Measurements from ENCODE around the gene CALML6. TPM values are rescaled to one million over a fixed set of nuclear protein-coding genes. Genes with fewer than 3 reads are reported as not detected.

The CALML6 gene
- total RNA-seq, 1 experiment from 2014 or later, result 1.5 TPM

GRCh38 chr1:1899266-1899966 lies 15.6 kb upstream of the CALML6 start:
- H3K4me1 ChIP-seq (ENCODE audit: control insufficient read depth, insufficient read depth, low read length), result peaks cover 11% of the 10 kb centered on the region
- BruUV-seq (replicated peaks), result no TSS peak
- H3K36me3 ChIP-seq (ENCODE audit: control insufficient read depth, insufficient read depth, low read length), result no peaks in the 10 kb centered on the region
- in situ Hi-C loops (cut with HindIII; ENCODE audit: low pct_unique_long_range_greater_than_20kb, low sequenced_read_pairs) (no loop called here), intact Hi-C loops (cut with micrococcal nuclease; ENCODE audit: unreplicated experiment) (no loop called here)
- H3K4me3 ChIP-seq (ENCODE audit: low read depth in 2 of 2, low read length in 2 of 2), result no peak overlapping the region
- no peaks in the 10 kb centered on the region for H3K9me3 ChIP-seq (ENCODE audit: control insufficient read depth, insufficient read depth, low read depth, low read length)
- ATAC-seq (no peak), DNase-seq (ENCODE audit: low read depth, low spot score) (no peak)
- TF ChIP-seq, protein P1, sequence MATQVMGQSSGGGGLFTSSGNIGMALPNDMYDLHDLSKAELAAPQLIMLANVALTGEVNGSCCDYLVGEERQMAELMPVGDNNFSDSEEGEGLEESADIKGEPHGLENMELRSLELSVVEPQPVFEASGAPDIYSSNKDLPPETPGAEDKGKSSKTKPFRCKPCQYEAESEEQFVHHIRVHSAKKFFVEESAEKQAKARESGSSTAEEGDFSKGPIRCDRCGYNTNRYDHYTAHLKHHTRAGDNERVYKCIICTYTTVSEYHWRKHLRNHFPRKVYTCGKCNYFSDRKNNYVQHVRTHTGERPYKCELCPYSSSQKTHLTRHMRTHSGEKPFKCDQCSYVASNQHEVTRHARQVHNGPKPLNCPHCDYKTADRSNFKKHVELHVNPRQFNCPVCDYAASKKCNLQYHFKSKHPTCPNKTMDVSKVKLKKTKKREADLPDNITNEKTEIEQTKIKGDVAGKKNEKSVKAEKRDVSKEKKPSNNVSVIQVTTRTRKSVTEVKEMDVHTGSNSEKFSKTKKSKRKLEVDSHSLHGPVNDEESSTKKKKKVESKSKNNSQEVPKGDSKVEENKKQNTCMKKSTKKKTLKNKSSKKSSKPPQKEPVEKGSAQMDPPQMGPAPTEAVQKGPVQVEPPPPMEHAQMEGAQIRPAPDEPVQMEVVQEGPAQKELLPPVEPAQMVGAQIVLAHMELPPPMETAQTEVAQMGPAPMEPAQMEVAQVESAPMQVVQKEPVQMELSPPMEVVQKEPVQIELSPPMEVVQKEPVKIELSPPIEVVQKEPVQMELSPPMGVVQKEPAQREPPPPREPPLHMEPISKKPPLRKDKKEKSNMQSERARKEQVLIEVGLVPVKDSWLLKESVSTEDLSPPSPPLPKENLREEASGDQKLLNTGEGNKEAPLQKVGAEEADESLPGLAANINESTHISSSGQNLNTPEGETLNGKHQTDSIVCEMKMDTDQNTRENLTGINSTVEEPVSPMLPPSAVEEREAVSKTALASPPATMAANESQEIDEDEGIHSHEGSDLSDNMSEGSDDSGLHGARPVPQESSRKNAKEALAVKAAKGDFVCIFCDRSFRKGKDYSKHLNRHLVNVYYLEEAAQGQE (IDR thresholded peaks at IDR 0.05; ENCODE audit: insufficient read depth in 1 of 2, low read depth in 2 of 2, low read length in 1 of 2), result no peak
- TF ChIP-seq CTCF (IDR thresholded peaks at IDR 0.05), result no peak; the same call in 1 of the 2 replicates
- no peak for TF ChIP-seq TCF7L2 (IDR thresholded peaks at IDR 0.05; ENCODE audit: low read depth, low read length)
- TF ChIP-seq SIN3A (IDR thresholded peaks at IDR 0.05; ENCODE audit: borderline replicate concordance, insufficient read depth, low read depth, low read length), result no peak
- ChIA-PET CTCF (no interaction called here), POLR2A (interaction anchor here (0.5 to 0.6 kb wide), 2 partner anchors 9 to 132 kb away, joined by 3 to 9 read pairs; no protein-coding TSS in a partner anchor)
- H3K27me3 ChIP-seq (ENCODE audit: control insufficient read depth, insufficient read depth, low read length), result no peaks in the 10 kb centered on the region
- H3K27ac ChIP-seq (ENCODE audit: low read length), result no peak overlapping the region

GRCh38 chr1:1899967-1900327 lies 15.1 kb upstream of the CALML6 start:
- no peak overlapping the region for H3K4me3 ChIP-seq (ENCODE audit: low read depth in 2 of 2, low read length in 2 of 2)
- no peaks in the 10 kb centered on the region for H3K27me3 ChIP-seq (ENCODE audit: control insufficient read depth, insufficient read depth, low read length)
- no peak for DNase-seq (ENCODE audit: low read depth, low spot score)
- H3K27ac ChIP-seq (ENCODE audit: low read length), result no peak overlapping the region
- no peak for ATAC-seq
- ChIA-PET POLR2A (interaction anchor here (0.6 kb wide), 1 partner anchor 9 kb away, joined by 9 read pairs; no protein-coding TSS in a partner anchor), CTCF (no interaction called here)
- intact Hi-C loops (cut with micrococcal nuclease; ENCODE audit: unreplicated experiment) (no loop called here), in situ Hi-C loops (cut with HindIII; ENCODE audit: low pct_unique_long_range_greater_than_20kb, low sequenced_read_pairs) (no loop called here)
- H3K4me1 ChIP-seq (ENCODE audit: control insufficient read depth, insufficient read depth, low read length), result peaks cover 6% of the 10 kb centered on the region; the same call in 1 of the 2 replicates
- H3K36me3 ChIP-seq (ENCODE audit: control insufficient read depth, insufficient read depth, low read length), result no peaks in the 10 kb centered on the region
- no peaks in the 10 kb centered on the region for H3K9me3 ChIP-seq (ENCODE audit: control insufficient read depth, insufficient read depth, low read depth, low read length)
- TF ChIP-seq POLR2AphosphoS5 (IDR thresholded peaks at IDR 0.05; ENCODE audit: low read depth, low read length) (no peak), TCF7L2 (IDR thresholded peaks at IDR 0.05; ENCODE audit: low read depth, low read length) (no peak), SIN3A (IDR thresholded peaks at IDR 0.05; ENCODE audit: borderline replicate concordance, insufficient read depth, low read depth, low read length) (no peak), CTCF (IDR thresholded peaks at IDR 0.05) (no peak)
- TF ChIP-seq, protein P1 (IDR thresholded peaks at IDR 0.05; ENCODE audit: insufficient read depth in 1 of 2, low read depth in 2 of 2, low read length in 1 of 2), result no peak
- BruUV-seq (replicated peaks), result no TSS peak
